ENCODE measurements around the gene PSORS1C2.
A peak's percentile ranks its signal among the peaks of the same experiment; 100 is the strongest.

Gene PSORS1C2

DNA sequence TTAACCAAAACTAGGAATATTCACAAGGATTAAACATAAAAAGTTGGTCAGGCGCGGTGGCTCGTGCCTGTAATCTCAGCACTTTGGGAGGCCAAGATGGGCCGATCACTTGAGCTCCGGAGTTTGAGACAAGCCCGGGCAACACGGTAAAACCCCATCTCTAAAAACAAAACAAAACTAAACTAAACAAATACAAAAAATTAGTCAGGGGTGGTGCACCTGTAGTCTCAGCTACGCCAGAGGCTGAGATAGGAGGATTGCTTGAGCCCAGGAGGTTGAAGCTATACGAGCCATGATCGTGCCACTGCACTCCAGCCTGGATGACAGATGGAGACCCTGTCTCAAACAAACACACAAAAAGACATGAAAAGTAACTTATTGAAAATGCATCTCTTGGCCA, 3.2 kb downstream of the PSORS1C2 start:
- no peak for DNase-seq

DNA sequence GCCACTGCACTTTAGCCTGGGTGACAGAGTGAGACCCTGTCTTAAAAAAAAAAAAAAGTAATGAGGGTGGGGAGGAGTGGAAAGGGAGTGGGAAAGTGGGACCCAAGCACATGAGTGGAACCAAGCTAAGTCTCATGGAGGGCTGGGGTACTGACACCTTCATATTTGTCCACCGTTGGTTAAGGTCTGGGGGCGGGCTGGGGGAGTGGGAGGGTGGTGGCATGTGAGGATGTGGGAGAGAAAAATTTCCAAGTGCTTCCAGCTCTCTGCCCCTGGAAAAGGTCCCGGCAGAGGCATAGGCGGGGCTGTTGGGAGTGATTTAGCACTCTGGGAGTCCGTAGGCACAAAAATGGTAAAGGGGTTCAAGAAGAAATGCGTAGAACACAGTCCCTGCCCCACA, 6.1 kb downstream of the PSORS1C2 start:
- no peak for DNase-seq

DNA sequence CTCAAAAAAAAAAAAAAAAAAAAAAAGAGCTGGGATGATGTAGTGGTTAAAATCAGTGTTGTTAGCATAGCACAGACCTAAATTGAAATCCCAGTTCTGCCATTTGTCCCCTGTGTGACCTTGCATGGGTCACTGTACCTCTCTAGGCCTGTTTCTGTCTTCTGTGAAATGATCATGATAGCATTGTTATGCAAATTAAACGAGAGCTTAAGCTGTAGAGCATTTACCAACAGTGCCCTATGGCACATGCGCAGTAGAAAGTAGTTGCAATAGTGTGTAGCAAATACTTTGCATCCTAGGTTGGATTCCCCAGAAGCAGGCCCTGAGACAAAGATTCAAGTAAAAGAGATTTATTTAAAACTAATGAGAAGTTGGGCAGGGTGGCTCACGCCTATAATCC, 7.3 kb downstream of the PSORS1C2 start:
- no peak for DNase-seq

DNA sequence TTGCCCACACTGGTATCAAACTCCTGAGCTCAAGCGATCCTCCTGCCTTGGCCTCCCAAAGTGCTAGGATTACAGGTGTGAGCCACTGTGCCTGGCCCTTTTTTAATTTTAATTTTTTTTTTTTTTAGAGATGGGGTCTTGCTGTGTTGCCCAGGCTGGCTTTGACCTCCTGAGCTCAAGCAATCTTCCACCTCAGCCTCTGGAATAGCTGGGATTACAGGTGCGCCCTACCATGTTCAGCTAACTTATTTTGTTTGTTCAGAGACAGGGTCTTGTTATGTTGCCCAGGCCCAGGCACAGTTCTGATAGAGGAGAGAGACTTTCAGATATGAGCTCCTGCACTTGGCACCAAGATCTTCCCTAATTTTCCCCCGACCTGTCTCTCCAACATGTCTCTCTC, 8.1 kb downstream of the PSORS1C2 start:
- DNase-seq, result no peak

DNA sequence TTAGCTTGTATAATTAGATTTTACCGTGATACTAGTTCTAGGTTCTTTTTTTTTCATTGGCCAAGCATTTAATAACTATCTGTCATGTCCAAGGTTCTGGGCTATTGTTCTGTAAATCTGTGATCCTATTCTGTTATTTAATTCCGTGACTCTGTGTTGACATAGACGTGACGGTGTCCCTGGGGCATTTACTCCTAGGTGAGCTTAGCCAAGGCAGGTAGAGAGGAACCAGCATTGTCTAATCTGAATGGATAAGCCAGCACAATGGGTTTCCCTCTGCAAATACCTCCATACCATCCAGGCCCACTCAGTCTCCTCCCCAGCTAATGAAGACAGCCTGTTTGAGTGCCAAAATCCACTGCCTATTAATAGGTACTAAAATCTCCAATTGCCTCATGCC, 9.7 kb downstream of the PSORS1C2 start:
- DNase-seq, result no peak

- peak; percentile 84 to 85 for DNase-seq
Observed at GRCh38 chr6:31128093-31128676, 10.7 kb downstream of the PSORS1C2 start.

GRCh38 chr6:31126396-31127175, 12.3 kb downstream of the PSORS1C2 start:
- no peak for DNase-seq

GRCh38 chr6:31125586-31126363, 13.1 kb downstream of the PSORS1C2 start:
- no peak for DNase-seq

DNA sequence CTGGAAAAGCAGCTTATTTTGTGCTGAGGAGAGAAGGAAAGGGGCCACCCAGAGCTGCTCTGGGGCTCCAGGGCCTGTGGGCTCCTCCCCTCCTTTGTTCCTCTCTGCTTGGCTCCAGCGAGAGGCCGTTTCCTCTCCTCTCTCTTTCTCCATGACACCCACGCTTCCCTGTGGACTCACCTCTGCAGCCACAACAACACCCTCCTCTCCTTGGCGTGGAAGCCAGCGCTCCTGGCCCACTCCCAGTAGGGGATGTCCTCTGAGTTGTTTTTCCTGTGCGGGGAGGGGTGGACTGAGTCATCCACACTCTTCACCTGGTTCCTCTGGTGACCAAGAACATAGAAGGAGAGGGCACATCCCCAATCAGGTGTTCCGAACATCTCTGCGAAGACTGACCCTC, 13.7 kb downstream of the PSORS1C2 start:
- no peak for DNase-seq

GRCh38 chr6:31122791-31123706, 15.8 kb downstream of the PSORS1C2 start:
- DNase-seq, result no peak

DNA sequence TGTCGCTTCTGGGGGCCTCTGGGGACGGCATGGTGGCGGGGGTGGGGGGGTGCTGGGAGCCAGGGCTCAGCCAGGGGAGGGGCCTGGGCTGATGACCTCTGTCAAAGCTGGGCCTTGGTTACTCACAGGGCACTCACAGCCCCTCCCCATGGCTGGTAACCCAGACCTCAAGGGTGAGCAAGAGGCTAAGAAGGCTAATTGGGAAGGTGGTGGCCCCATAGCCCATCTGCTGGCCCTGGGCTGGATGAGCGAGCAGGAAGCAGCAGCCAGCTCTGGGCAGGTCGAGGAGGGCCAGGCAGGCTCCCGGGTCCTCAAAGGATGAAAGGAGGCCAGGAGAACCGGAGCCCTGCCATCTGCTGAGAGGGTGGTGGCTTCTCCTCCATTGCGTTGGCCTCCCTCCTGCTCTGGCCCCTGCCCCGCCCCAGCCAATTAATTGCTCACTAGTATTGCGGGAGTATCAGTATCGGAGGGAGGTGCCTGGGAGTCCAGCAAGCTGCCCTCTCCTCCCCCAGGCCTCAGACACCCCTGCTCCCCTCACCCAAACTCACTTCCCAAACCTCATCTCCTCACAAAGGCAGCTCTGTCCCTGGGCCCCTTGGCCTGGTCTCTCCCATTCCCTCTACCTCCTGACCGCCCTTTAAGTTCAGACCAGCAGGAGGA, 17.6 kb downstream of the PSORS1C2 start:
- no peak for DNase-seq

DNA sequence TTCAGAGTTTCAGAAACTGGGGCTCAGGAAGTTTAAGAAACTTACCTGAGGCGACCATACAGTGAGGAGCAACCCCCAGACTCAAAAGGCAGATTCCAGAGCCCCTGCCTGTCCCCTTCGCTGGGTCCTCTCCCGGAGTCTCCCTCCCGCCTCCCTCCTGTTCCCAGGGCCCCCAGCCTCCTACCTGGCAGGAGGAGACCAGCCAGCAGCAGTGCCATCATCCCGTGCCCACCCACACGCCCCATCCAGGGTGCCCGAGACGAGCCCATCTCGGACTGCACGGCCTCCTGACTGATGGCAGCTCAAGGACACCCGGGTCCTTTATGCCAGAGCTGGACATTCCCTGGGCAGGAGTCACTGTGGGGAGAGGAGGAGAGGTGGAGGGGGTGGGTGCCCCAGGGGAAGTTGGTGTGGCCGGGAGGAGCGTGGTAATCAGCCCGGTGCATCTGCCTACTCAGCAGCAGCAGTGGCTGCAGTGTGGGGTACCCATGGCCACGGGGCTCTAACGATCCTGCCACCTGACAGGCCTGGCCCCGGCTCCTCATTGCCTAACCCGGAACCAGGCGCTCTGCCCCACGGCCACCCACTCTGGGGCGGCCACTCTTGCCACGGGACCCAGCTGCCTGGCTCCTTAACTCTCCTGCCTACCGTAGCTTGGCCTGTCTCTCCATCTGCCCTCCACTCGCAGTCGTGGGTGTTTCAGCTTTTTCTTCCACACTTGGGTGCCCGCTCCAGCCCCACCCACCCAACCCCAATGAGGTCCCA, 18.5 kb downstream of the PSORS1C2 start, which contains the start of gene CDSN:
CDSN (minus strand) TSS at position 296 of the 765 bp plus-strand sequence; CDS start at position 269, 27 bp downstream.
- DNase-seq, result no peak

- no peak for DNase-seq
Observed at GRCh38 chr6:31118178-31118577, 20.7 kb downstream of the PSORS1C2 start.

DNA sequence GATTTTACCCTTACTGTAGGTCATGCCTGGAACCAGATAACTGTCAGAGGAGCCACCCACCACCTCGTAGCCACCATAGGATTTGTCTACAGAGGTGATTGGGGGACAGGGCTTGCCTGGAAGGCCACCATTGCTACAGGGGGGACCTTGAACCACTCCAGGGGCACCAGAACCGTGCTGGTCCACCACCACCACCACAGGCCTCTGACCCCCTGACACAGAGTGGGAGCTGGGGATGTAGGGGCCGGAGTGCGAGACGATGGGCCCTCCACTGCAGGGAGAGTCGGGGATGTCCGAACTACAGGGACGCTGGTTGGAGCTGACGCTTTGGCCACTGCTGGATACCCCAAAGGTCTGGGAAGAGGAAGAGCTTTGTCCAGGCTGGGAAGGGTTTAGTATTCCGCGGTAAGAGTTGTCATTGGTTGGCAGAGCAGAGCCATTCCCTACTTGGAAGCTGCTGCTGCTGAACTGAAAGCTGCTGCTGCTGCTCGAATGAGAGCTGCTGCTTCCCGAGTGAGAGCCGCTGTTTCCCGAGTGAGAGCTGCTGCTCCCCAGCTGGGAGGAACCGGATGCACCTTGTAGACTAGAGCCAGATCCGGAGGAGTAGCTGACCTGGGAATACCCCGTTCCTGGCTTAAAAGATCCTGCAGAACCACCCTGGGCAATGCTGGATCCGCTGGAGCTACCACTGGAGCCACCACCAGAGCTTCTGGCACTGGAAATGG, 22.0 kb downstream of the PSORS1C2 start:
- DNase-seq, result no peak

- no peak for DNase-seq
Observed at GRCh38 chr6:31115941-31116560, 22.8 kb downstream of the PSORS1C2 start.

- DNase-seq, result no peak
Observed at GRCh38 chr6:31114970-31115849, 23.7 kb downstream of the PSORS1C2 start.

DNA sequence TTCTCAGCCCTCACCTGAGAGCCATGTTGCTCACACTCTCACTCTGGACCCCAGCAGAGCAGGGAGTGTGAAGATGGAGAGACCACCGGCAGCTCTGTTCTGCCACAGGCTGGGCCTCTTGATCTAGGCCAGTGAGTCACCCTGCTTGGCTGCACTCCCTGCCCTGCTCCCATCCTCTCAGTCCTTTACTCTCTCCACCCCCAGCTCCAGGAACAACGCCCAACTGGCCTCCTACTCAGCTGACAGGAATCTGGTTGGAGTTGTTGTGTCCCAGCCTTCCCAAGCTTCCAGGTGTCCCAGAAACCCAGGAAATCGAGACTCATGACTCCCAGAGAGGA, 24.4 kb downstream of the PSORS1C2 start, which contains the start of gene PSORS1C1:
PSORS1C1 (plus strand) TSS at position 260 of the 338 bp plus-strand sequence. CDS start 14,833 bp downstream, outside the sequence.
- DNase-seq, result no peak

DNA sequence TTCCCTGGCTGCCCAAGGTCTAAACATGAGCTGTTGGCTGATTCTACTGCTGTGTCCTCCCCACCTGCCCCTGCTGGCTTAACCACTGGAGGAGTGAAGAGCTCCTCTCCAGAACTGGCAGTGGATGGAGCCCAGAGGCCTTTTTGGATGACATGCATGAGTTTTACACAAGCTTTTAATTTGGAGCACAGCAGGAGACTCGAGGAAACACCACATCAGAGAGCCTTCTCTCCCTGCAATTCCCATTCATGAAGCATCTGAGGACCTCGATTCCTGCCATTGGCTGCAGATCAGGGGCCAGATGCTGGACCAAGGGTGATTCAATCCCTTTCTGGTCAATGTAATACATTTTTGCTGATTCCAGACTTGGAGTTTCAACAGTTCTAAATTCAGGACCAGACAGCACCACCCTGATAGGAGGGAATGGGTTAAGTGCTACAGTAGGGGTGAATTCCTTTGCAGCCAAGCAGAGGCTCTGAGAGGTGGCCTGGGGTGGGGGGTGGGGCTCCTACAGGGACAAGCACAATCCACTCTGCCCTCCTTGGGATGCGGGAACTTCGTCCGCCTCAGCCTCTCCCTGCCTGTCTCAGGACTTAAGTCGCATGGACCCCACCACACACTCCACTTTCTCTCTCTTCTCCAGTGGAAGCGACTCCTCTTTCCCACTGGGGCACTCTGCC, 24.9 kb downstream of the PSORS1C2 start:
- DNase-seq, result no peak
